NCI-H1930 (cell line): ENCODE measurements around the gene CCL25.

Source experiments
- DNase-seq, 2 experiments: peaks; one replicate each; lab custom pipeline; 2025; lab: John Stamatoyannopoulos, UW

The CCL25 gene

GRCh38 chr19:8045872-8046568 is 6.5 kb upstream of the CCL25 start:
- DNase-seq = no peak

- no peak for DNase-seq
Measured at GRCh38 chr19:8046569-8047165, 5.9 kb upstream of the CCL25 start.

GRCh38 chr19:8050274-8051096 is 2.1 kb upstream of the CCL25 start:
- peak; percentile 47 to 53 for DNase-seq

GRCh38 chr19:8054169-8054568 is 1.6 kb downstream of the CCL25 start:
- DNase-seq = no peak

- DNase-seq = no peak
Measured at GRCh38 chr19:8056533-8056932, 4.0 kb downstream of the CCL25 start.

GRCh38 chr19:8057545-8058270 is 5.1 kb downstream of the CCL25 start:
- DNase-seq = no peak

GRCh38 chr19:8064911-8065874 is 12.6 kb downstream of the CCL25 start:
- DNase-seq = no peak

- no peak for DNase-seq
Measured at GRCh38 chr19:8065875-8066261, 13.3 kb downstream of the CCL25 start.

GRCh38 chr19:8069096-8069973 is 16.8 kb downstream of the CCL25 start:
- no peak for DNase-seq

GRCh38 chr19:8071912-8072311 is 19.4 kb downstream of the CCL25 start:
- no peak for DNase-seq

GRCh38 chr19:8074501-8074900 is 21.9 kb downstream of the CCL25 start:
- no peak for DNase-seq

- no peak for DNase-seq
Measured at GRCh38 chr19:8075158-8076074, 22.9 kb downstream of the CCL25 start.

- no peak for DNase-seq
Measured at GRCh38 chr19:8079988-8080387, 27.4 kb downstream of the CCL25 start.

- DNase-seq = no peak
Measured at GRCh38 chr19:8080832-8081231, 28.3 kb downstream of the CCL25 start.

- no peak for DNase-seq
Measured at GRCh38 chr19:8081569-8082550, 29.3 kb downstream of the CCL25 start.

GRCh38 chr19:8083141-8083540 is 30.6 kb downstream of the CCL25 start:
- DNase-seq = no peak

- DNase-seq = no peak
Measured at GRCh38 chr19:8084152-8084551, 31.6 kb downstream of the CCL25 start.
